MM.1S (cell line): Measurements from ENCODE around the gene CHRND.

ENCODE experiments used
- EZH2 ChIP-seq: fragments of 300-600 bp; sonication (generic); optimal IDR thresholded peaks from 2 replicates; pipeline ENCODE3; 2017; ENCODE audit warnings: low read depth, mild to moderate bottlenecking, antibody characterized with exemption, low read length, mixed read lengths
- TF ChIP-seq, protein P1 (sequence below): fragments of 300-600 bp; sonication (generic); IDR thresholded peaks from 2 replicates; pipeline ENCODE4 v1.5.1; 2016; ENCODE audit warnings: antibody characterized with exemption, low read length, mixed read lengths

DNA sequence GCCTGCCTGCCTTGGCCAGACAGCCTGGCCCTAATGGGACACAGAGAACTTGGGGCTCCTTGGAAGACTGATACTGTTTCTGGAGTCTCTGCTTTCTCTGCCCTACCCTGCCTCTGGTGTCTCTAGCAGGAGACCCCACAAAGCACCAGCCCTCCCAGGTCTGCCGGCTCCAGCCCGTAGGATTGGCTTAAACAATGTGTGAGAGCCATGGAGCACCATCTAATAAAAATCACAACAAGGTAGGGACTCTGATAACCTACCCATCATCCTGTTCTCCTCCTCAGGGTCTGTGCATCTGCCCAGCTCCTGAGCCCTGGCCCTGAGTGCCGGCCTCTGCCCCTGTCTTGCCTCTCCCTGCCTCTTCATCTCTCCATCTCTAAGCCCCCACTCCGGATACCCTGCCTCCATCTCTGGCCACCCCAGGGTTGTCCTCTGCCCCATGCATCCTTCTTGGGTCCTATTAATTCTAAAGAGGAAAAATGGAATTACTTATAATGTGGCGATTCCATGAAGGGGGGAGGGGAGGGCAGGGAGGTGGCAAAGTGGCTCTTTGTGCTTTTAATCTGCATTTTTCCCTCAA is 37.1 kb upstream of the CHRND start:
- TF ChIP-seq, protein P1, sequence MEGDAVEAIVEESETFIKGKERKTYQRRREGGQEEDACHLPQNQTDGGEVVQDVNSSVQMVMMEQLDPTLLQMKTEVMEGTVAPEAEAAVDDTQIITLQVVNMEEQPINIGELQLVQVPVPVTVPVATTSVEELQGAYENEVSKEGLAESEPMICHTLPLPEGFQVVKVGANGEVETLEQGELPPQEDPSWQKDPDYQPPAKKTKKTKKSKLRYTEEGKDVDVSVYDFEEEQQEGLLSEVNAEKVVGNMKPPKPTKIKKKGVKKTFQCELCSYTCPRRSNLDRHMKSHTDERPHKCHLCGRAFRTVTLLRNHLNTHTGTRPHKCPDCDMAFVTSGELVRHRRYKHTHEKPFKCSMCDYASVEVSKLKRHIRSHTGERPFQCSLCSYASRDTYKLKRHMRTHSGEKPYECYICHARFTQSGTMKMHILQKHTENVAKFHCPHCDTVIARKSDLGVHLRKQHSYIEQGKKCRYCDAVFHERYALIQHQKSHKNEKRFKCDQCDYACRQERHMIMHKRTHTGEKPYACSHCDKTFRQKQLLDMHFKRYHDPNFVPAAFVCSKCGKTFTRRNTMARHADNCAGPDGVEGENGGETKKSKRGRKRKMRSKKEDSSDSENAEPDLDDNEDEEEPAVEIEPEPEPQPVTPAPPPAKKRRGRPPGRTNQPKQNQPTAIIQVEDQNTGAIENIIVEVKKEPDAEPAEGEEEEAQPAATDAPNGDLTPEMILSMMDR: no peak
- no peak for TF ChIP-seq EZH2
